Thymus (tissue), 11 donors: ENCODE measurements around the gene KCNQ2. TPM values are rescaled to one million over a fixed set of nuclear protein-coding genes. Genes with fewer than 3 reads are reported as not detected.

Source experiments
- DNase-seq, 9 donors: peaks; one replicate each; pipeline ENCODE4 v3.0.0-alpha.2; 2013; ENCODE audit warnings: low spot score in 9 of 9, low read depth in 6 of 9, missing footprints in 1 of 9
- H3K27ac ChIP-seq, 2 donors: one replicate each; pipeline ENCODE4 v1.5.1; 2013; ENCODE audit warnings: control low read depth in 1 of 2, low read depth in 1 of 2, low read length in 1 of 2, mild to moderate bottlenecking in 1 of 2, moderate library complexity in 1 of 2
- H3K27me3 ChIP-seq, 2 donors: one replicate each; pipeline ENCODE4 v1.5.1; 2013; ENCODE audit warnings: low read length in 1 of 2; ENCODE audit not compliant: control insufficient read depth in 2 of 2, insufficient read depth in 1 of 2
- H3K36me3 ChIP-seq, 2 donors: one replicate each; pipeline ENCODE4 v1.5.1; 2013; ENCODE audit warnings: low read length in 1 of 2, mild to moderate bottlenecking in 1 of 2, moderate library complexity in 1 of 2; ENCODE audit not compliant: control insufficient read depth in 2 of 2, insufficient read depth in 2 of 2
- H3K4me1 ChIP-seq, 2 donors: one replicate each; pipeline ENCODE4 v1.5.1; 2013; ENCODE audit warnings: low read length in 2 of 2; ENCODE audit not compliant: control insufficient read depth in 2 of 2, insufficient read depth in 2 of 2
- H3K4me3 ChIP-seq, 2 donors: one replicate each; pipeline ENCODE4 v1.5.1; 2013; ENCODE audit warnings: low read length in 2 of 2, control low read depth in 1 of 2, mild to moderate bottlenecking in 1 of 2
- H3K9me3 ChIP-seq, 2 donors: one replicate each; pipeline ENCODE4 v1.5.1; 2013; ENCODE audit warnings: low read length in 1 of 2, mild to moderate bottlenecking in 1 of 2; ENCODE audit not compliant: control insufficient read depth in 2 of 2, insufficient read depth in 1 of 2
- WGBS: extraction: QIAGEN DNeasy Blood & Tissue Kit; methylation state at CpG from one replicate; pipeline ENCODE4 v1.1.7; 2013; 5-methylcytosine and 5-hydroxymethylcytosine counted together
- polyA plus RNA-seq: library from polyadenylated mRNA; stranded (reverse); fragments of 200-250 nt; gene quantifications from one replicate; pipeline ENCODE4 v1.2.3, GENCODE V29; 2013
- total RNA-seq: library from RNA; stranded (reverse); fragments of 120-200 nt; gene quantifications from one replicate; pipeline ENCODE4 v1.2.4, GENCODE V29; 2013
- donor health status: healthy.

The KCNQ2 gene
- total and polyA plus RNA-seq, 2 donors: 0.38 to 0.48 TPM

DNA sequence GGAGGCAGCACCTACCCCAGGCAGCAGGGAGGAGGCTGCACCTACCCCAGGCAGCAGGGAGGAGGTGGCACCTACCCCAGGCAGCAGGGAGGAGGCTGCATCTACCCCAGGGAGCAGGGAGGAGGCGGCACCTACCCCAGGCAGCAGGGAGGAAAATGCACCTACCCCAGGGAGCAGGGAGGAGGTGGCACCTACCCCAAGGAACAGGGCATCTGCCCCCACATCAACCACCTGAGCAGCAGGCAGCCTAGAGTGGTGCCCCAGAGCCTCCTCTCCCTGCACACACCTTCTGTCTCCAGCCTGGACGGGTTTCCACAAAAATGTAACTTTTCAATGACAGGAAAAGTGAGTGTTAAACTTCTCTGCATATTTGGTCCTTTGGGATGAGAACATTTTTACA is 10.2 kb downstream of the KCNQ2 start:
- no peak overlapping the region for H3K4me3 ChIP-seq
- no peak for DNase-seq
- WGBS: 79% methylated on average over 2 of the region's 2 CpGs
- no peaks in the 10 kb centered on the region for H3K36me3 ChIP-seq
- H3K9me3 ChIP-seq: no peaks in the 10 kb centered on the region
- peaks cover 0 to 35% of the 10 kb centered on the region in 2 donors for H3K27me3 ChIP-seq
- H3K4me1 ChIP-seq: no peaks in the 10 kb centered on the region
- no peak overlapping the region for H3K27ac ChIP-seq

DNA sequence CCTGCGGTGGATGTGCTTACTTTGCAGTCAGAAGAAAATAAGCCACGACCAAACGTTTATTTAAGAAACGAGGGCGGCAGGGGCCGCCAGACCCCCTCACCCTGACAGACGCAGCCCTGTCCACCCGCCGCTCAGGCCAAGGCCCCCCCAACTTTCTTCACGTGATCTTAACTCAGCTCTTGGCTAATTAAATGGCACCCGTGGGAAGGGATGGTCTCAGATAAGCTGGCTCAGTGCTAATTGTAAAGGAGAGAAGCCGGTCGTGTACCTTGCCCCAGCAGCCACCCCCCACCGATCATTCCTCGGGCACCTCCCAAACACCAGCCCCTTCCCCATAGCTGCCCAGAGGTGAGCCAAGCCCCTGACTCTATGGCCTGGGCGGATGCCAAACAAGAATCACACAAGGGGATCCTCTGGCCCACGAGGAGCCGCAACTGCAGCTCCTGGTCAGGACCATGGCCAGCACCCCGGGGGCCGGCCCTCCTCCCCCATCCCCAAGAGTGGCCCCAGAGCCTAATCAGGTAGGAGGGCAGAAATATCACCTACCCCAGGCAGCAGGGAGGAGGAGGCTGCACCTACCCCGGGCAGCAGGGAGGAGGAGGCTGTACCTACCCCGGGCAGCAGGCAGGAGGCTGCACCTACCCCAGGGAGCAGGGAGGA is 11.2 kb downstream of the KCNQ2 start:
- peak in 2 of 9 donors; percentile 7 to 13 for DNase-seq
- no peaks in the 10 kb centered on the region for H3K9me3 ChIP-seq
- no peaks in the 10 kb centered on the region for H3K36me3 ChIP-seq
- 58% methylated on average over 22 of the region's 22 CpGs for WGBS
- no peak overlapping the region for H3K27ac ChIP-seq
- no peaks in the 10 kb centered on the region for H3K4me1 ChIP-seq
- H3K4me3 ChIP-seq: no peak overlapping the region
- peaks cover 0 to 39% of the 10 kb centered on the region in 2 donors for H3K27me3 ChIP-seq

DNA sequence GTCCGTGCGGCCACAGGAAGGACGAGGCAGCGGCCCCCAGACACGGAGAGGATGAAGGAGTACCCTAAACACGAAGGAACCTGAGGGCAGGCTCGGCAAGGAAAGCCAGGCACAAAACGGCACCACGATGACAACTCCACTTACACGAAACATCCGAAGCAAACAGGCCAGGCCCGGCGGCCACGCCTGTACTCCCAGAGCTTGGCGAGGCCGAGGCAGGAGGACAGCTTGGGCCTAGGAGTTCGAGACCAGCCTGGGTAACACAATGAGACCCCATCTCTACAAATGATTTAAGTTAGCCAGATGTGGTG is 13.4 kb downstream of the KCNQ2 start:
- peaks cover 6 to 52% of the 10 kb centered on the region in 2 donors for H3K27me3 ChIP-seq
- 96% methylated on average over 17 of the region's 17 CpGs for WGBS

DNA sequence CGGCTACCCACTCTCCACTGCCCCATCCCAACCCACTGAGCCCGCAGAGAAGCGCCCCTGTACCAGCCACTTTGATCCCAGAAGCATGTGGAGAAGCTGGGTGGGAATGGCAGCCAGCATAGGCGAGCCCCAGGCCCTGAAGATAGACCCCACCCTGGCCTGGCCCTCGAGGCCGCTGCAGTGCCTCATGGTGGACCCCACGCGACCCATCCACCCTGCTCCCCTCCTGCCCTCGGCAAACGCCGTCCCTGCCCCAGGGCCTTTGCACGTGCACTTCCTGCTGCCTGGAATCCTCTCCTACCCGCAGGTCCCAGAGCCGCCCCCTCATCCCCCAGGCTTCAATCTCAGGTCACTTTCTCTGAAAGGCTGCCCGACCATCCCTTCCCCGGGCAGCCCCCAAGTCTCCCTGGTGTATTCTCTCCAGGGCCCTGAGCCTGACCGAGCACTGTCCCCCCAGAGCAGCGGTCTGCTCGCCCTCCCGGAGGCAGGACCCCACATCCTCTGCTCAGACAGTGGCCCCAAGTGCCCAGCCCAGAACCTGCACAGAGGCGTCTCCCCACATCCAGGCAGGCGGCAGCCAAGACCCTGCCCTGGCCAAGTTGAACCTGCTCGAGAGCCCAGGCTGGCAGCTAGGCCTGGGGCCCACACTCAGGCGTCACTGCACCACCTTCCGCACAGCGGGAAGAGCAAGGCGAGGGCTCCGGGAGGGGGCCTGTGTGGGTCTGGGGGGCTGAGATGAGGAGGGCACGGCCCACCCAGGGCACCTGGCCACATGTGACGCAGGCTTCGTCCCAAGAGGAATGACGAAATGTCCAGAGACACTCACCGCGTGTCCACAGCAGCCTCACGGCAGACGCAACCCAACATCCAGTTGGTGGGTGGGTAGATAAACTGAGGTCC is 14.0 kb downstream of the KCNQ2 start:
- H3K4me1 ChIP-seq: peaks cover 0 to 2% of the 10 kb centered on the region in 2 donors
- H3K27ac ChIP-seq: no peak overlapping the region
- DNase-seq: no peak
- no peaks in the 10 kb centered on the region for H3K36me3 ChIP-seq
- H3K27me3 ChIP-seq: peaks cover 10 to 54% of the 10 kb centered on the region in 2 donors
- H3K9me3 ChIP-seq: no peaks in the 10 kb centered on the region
- no peak overlapping the region for H3K4me3 ChIP-seq
- 97% methylated on average over 36 of the region's 36 CpGs for WGBS

More for the DNA sequence above, 13.4 kb downstream of the KCNQ2 start:
- Histone ChIP-seq H3K36me3 (no peaks in the 10 kb centered on the region), H3K9me3 (no peaks in the 10 kb centered on the region), H3K4me3 (no peak overlapping the region), H3K4me1 (peaks cover 0 to 2% of the 10 kb centered on the region in 2 donors), H3K27ac (no peak overlapping the region)
- no peak for DNase-seq

DNA sequence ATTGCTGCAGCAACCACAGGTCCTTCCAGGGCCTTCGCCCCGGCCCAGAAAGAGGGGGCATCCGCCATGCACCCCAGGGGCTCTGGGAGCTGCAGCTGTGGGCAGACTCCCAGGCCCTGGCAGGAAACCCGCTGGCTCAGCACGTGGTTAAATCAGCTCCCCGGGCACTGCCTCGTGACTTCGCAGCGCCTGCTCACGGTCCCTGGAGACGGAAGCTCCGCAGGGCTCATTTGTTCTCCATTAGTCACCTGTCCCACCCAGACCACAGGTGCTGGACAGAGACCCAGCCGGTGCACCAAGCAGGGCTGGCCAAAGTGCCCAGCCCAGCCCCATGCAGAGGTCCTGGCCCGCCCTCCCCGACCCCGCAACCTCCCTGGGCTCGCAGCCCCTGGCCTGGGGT is 14.7 kb downstream of the KCNQ2 start:
- Histone ChIP-seq H3K27ac (no peak overlapping the region), H3K9me3 (no peaks in the 10 kb centered on the region), H3K27me3 (peaks cover 14 to 56% of the 10 kb centered on the region in 2 donors), H3K4me3 (no peak overlapping the region), H3K4me1 (peaks cover 0 to 2% of the 10 kb centered on the region in 2 donors), H3K36me3 (no peaks in the 10 kb centered on the region)
- 26% methylated on average over 17 of the region's 17 CpGs for WGBS
- no peak for DNase-seq

DNA sequence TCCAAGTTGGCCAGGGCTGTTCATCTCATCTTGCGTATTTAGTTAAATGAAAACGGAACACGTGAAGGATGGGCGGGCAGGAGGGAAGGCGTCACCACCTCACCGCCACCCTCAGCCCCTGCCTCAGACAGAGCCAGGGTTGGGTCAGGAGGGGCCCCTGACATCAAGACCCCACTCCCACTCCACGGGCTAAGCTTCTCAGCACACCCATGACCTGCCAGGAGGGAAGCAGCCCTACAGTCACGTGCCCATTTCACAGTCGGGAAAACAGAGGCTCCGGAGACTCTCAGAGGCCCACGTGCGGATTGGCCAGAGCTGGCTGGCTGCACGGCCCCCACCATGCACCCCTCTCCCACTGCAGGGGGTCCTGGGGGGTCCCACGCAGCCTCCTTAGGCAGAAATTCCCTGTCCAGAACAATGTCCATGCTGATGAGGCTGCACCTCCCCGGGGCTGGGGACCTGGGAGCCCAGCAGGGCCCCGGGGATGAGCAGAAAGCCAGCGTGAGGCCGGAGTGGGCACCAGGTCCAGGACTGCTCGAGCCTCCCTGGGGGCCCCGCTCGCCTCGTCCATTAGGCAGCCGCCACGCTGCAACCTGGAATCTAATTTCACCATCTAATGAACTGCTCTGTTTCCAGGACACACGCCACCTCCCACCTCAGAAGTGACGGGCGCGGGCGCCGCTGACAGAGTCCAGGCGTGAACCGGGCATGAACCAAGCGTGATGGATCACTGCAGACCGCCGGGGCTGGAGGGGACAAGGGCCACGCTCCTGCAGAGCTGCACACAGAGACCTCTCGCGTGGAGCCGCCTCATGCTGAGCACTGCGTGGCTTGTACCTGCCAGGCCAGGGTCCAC is 15.8 kb downstream of the KCNQ2 start:
- Histone ChIP-seq H3K4me1 (peaks cover 0 to 2% of the 10 kb centered on the region in 2 donors), H3K27me3 (peaks cover 14 to 59% of the 10 kb centered on the region in 2 donors), H3K4me3 (no peak overlapping the region), H3K27ac (no peak overlapping the region), H3K36me3 (no peaks in the 10 kb centered on the region), H3K9me3 (no peaks in the 10 kb centered on the region)
- 92% methylated on average over 40 of the region's 40 CpGs for WGBS
- DNase-seq: no peak

DNA sequence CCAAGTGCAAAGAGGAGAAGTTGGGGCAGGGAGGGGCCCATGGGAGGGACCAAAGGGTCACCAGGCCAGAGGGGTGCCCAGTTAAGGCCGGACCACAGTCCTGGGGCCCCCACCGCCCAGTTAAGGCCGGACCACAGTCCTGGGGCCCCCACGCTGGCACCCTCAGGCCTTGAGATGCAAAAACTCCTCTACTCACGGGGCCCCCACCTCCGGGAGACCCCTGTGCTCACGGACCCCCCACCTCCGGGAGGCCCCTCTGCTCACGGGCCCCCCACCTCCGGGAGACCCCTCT is 16.9 kb downstream of the KCNQ2 start:
- WGBS: 71% methylated on average over 10 of the region's 10 CpGs
- Histone ChIP-seq H3K9me3 (no peaks in the 10 kb centered on the region), H3K4me1 (peaks cover 0 to 2% of the 10 kb centered on the region in 2 donors), H3K27me3 (peaks cover 14 to 52% of the 10 kb centered on the region in 2 donors), H3K36me3 (no peaks in the 10 kb centered on the region), H3K4me3 (no peak overlapping the region), H3K27ac (no peak overlapping the region)
- DNase-seq: no peak

DNA sequence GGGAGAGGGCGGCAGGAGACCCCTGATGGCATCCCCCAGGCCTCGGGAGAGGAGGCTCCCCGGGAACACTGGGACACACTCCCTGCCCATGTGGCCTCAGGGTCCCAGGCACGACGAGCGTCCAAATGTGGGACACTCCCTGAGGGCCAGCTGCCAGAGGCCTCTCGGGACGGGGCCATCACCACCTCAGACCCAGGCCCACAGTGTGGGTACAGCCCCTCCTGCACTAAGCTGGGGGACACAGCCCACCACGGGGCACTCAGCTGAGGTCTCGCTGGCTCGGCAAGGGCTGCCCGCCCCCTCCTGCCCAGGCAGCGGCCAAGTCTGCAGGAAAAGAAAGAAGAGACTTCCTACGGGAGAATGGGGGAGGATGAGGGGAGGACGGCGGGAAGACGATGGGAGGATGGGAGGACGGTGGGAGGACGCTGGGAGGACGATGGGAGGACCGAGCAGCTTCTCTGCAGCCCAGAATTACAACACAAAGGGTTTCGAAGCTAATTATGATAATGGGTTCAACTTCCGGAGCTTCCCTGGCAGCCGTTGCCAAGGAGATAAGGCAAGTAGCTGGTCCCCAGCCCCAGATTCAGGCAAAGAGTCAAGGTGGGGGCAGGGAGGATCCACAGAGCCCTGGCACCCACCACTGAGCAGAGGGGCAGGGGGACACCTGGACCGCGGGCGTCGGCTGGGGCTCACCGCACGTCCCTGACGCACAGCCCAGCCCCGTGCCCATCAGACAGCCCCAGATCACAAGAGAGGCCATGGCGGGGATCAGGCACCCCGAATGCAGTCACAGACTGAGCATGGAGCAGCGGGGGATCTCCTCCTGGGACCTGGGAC is 17.5 kb downstream of the KCNQ2 start:
- no peaks in the 10 kb centered on the region for H3K36me3 ChIP-seq
- no peak for DNase-seq

More for the DNA sequence above, 17.5 kb downstream of the KCNQ2 start:
- Histone ChIP-seq H3K27me3 (peaks cover 14 to 52% of the 10 kb centered on the region in 2 donors), H3K27ac (no peak overlapping the region), H3K4me3 (no peak overlapping the region), H3K4me1 (peaks cover 0 to 2% of the 10 kb centered on the region in 2 donors), H3K9me3 (no peaks in the 10 kb centered on the region)
- WGBS: 73% methylated on average over 35 of the region's 35 CpGs
